HG03442 (cell line): ENCODE results near the gene RIBC2.

Experiments used
- ATAC-seq: cut with Tn5 transposase; IDR thresholded peaks from one replicate; pipeline ENCODE4 v1.9.1; 2021; ENCODE audit warnings: mild to moderate bottlenecking, moderate library complexity; ENCODE audit not compliant: unreplicated experiment

RIBC2 gene

DNA sequence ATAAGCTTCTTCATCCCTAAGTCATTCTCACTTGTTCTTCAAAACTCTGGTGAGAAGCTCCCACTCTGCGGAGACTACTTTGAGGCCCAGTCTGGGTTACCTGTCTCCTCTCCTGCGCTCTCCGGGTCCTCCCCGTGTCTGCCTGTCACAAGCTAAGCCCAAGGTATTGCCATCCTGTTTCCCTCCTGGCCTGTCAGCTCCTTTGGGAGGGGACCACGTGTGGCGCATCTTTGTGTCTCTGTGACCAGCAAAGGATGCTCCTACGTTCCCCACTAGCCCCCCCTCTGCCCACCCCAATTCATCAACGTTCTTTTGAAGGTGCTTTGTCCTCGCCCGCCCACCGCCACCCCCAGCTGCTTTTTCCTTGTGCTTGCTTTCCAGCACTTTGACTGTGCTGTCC is 57.4 kb downstream of the RIBC2 start:
- no peak for ATAC-seq

GRCh38 chr22:45472426-45472825 is 58.9 kb downstream of the RIBC2 start:
- no peak for ATAC-seq

- ATAC-seq: no peak
These were observed 60.2 kb downstream of the RIBC2 start for GRCh38 chr22:45473626-45474237.

GRCh38 chr22:45475063-45475747 is 61.7 kb downstream of the RIBC2 start:
- no peak for ATAC-seq

DNA sequence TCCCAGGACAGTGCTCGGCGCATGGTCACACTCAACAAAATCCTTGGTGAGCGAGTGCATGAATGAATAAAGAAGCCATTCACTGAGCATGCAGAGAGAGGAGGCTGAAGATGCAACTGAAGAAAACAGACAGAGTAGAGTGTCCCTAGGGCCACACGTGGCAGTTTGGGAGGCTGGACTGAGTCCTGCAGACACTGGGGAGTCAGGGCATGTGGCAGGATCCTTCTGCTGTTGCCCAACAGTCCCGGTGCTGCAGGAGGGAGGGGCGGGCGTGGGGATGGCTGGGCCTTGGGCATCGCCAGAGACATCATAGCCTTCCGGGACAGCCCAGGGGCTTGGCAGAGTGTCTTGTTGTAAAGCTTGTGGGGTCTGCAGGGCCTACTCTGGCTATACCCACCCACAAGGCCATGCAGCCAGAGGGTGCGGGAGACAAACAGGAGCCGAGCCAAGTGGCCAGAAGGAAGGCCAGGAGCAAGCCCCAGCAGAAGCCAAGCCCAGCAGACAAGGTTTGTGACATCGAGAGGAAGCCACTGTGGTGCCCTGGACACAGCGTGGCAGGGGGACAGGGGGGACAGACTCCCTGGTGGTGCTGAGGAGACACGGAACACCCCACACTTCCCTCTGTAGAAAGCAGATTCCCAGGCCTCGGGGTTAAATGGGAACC is 62.5 kb downstream of the RIBC2 start:
- no peak for ATAC-seq

GRCh38 chr22:45476814-45477213 is 63.3 kb downstream of the RIBC2 start:
- ATAC-seq: no peak

GRCh38 chr22:45477366-45478107 is 64.0 kb downstream of the RIBC2 start:
- no peak for ATAC-seq

DNA sequence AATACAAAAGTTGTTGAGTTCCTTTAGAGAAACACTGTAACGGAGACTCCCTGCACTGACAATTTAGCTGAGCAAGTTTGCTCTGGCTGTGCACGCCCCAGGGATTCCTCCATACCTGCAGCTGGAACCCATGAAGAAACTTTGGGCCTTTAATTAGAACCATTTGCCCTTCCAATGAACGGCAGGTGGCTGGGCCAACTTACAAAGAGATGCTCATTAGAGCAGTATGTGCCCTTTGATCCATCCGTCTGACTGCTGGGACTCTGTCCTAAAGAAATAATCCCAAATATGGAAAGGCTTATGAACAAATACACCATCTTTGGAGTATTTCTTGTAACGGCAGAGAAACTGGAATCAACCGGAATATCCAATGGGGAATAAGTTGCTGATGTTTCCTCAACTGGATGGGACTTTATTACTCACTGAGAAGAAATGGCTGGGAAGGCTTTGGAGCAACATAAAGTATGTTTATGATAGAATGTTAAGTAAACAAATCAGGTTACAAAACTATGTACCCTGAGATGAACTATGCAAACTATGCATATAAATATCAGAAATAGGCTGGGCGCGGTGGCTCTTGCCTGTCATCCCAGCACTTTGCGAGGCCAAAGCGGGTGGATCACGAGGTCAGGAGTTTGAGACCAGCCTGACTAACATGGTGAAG is 64.7 kb downstream of the RIBC2 start:
- no peak for ATAC-seq

GRCh38 chr22:45480717-45481116 is 67.2 kb downstream of the RIBC2 start:
- no peak for ATAC-seq

DNA sequence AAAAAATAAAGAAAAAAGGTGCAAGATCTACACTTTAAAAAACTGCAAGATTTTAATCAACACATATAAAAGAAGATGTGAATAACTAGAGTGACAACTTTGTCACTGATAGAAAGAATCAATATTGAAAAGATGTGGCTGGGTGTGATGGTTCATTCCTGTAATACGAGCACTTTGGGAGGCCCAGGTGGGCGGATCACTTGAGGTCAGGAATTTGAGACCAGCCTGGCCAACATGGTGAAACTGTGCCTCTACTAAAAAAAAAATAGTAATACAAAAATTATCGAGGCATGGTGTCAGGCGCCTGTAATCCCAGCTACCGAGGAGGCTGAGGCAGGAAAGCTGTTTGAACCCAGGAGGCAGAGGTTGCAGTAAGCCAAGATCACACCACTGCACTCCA is 68.2 kb downstream of the RIBC2 start:
- no peak for ATAC-seq
